ENCODE data around the gene F12.

DNA sequence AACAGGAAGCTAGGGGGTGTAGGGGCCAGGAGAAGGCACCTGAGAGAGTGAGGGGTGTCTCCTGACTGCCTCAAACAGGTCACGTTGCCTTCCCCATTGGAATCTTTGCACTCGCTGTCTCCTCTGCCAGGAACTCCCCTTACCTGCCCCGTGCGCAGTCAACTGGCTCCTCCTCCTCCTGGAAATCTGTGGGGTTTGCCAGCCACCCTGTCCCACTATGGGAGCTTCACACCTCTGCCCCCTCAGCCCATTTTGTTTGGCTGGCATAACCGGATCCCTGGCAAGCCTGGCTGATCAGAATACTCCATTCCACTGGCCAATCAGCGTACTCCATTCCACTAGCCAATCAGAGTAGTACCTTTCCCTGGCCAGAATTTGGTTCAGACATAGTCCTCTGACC, 35.6 kb downstream of the F12 start:
- TF ChIP-seq GATA3 (IDR thresholded peaks at IDR 0.05; ENCODE audit: low read depth, low read length) = no peak
- no peak for TF ChIP-seq GATA2 (IDR thresholded peaks at IDR 0.05; ENCODE audit: low read depth, low read length)
